Keratinocyte (primary cell): ENCODE data around the gene PRKN.

ENCODE experiments used
- EZH2 ChIP-seq: IDR thresholded peaks from one replicate; pipeline ENCODE4 v1.6.1; 2012; ENCODE audit warnings: inconsistent platforms, mild to moderate bottlenecking, low read length, moderate library complexity
- TF ChIP-seq, protein P1 (sequence below), 3 experiments: IDR thresholded peaks in 1 of 3; conservative IDR thresholded peaks in 1 of 3; optimal IDR thresholded peaks in 1 of 3; 2 replicates in 2 of 3; 3 replicates in 1 of 3; pipeline versions ENCODE3 to v1.5.1; 2011; ENCODE audit warnings: low read length in 3 of 3, mild to moderate bottlenecking in 3 of 3, moderate library complexity in 2 of 3, control low read depth in 1 of 3, inconsistent platforms in 1 of 3; ENCODE audit not compliant: insufficient read depth in 2 of 3; ENCODE audit errors: extremely low read depth in 1 of 3

- TF ChIP-seq, protein P1, sequence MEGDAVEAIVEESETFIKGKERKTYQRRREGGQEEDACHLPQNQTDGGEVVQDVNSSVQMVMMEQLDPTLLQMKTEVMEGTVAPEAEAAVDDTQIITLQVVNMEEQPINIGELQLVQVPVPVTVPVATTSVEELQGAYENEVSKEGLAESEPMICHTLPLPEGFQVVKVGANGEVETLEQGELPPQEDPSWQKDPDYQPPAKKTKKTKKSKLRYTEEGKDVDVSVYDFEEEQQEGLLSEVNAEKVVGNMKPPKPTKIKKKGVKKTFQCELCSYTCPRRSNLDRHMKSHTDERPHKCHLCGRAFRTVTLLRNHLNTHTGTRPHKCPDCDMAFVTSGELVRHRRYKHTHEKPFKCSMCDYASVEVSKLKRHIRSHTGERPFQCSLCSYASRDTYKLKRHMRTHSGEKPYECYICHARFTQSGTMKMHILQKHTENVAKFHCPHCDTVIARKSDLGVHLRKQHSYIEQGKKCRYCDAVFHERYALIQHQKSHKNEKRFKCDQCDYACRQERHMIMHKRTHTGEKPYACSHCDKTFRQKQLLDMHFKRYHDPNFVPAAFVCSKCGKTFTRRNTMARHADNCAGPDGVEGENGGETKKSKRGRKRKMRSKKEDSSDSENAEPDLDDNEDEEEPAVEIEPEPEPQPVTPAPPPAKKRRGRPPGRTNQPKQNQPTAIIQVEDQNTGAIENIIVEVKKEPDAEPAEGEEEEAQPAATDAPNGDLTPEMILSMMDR (optimal IDR thresholded peaks at IDR 0.05 in 1 of 3, IDR thresholded peaks at IDR 0.05 in 1 of 3, conservative IDR thresholded peaks at IDR 0.05 in 1 of 3; ENCODE audit: extremely low read depth in 1 of 3, insufficient read depth in 2 of 3, low read length in 3 of 3), result no peak
- TF ChIP-seq EZH2, result no peak
Observed at GRCh38 chr6:161442420-161442819, 1285.1 kb downstream of the PRKN start.
